Kidney tubule cell (primary cell): ENCODE results near the gene APOA4.
A peak's percentile ranks its signal among the peaks of the same experiment; 100 is the strongest.
"Not testable (repeated sequence)": the region's sequence is repeated elsewhere in the genome, so short reads cannot be mapped to it uniquely, and the experiment has no call there.

ENCODE experiments used
- DNase-seq: peaks from one replicate; pipeline ENCODE4 v3.0.0-alpha.2; 2018; ENCODE audit warnings: low spot score

Gene APOA4

DNA sequence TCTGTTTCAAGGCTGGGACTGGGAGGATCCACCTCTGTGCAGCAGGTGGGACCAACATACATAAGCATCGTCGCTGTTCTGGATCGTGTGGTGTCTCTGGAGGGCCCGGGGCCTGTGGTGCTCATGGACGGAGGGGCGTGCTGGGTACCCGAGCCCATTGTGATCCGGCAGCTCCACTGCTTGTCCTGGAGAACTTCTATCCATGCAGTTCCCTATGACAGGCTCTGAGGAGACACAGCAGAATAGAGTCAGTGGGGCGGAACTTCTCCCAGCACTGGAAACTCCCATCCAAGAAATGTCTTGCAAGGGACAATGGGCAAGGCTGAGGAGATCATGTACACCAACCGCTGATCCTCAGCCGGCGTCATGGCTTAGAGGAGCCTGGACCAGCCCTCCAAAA lies 26.0 kb upstream of the APOA4 start:
- no peak for DNase-seq

DNA sequence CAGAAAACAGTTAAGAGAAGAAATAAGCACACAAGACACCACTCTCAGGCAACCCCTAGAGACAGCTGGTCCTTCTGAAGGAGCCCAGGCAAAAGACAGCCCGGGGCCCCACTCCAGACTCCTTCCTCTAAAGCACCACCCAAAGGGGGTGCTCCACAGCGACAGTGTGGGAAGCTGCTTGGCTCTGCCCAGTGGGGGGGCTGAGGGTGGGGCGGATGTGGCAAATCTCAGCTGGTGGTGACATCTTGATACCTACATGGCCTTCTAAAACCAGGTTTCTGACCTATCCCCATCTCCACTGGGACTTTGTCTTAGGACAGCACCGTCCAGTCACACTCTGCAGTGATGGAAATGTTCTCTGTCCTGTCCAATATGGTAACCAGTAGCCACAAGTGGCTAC lies 24.5 kb upstream of the APOA4 start:
- DNase-seq = no peak

DNA sequence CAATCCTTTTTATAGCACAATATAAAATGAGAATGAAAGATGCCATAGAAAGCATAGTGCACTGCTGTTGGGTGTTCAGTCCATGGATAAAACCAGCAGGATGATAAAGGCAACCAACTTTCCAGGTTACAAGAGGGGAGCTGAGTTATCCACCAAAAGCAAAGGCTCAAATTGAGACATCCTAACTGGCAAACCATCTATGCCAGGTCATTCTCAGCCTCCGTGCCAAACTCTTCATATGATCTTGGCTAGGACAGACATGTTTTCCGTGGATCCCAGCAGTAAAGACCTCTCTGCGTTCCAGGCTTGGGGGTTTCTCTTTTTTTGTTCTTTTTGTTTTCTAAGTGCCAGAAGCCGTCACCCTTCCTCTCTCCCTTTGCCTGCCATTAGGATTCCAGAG lies 21.6 kb upstream of the APOA4 start:
- no peak for DNase-seq

- DNase-seq = no peak
These were observed 20.6 kb upstream of the APOA4 start for GRCh38 chr11:116843661-116844060.

DNA sequence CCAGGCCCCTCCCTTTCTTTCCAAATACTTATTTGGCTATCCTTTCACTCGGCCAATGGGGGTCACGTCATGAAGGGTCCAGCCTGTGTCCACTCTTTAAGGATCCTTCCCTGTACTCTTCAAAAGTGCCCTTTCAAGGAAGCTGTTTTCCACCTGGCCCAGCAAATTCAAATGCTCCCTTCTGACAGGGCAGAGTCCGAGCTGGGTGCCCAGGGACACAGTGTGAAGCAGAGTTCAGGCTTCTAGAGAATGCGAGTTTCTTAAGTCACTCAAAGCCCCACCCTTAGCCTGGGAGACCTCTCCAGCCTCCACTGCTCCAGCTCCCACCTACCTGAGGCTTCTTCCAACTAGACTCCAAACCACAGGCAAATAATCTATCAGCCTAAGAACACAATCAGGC lies 19.8 kb upstream of the APOA4 start:
- no peak for DNase-seq

DNA sequence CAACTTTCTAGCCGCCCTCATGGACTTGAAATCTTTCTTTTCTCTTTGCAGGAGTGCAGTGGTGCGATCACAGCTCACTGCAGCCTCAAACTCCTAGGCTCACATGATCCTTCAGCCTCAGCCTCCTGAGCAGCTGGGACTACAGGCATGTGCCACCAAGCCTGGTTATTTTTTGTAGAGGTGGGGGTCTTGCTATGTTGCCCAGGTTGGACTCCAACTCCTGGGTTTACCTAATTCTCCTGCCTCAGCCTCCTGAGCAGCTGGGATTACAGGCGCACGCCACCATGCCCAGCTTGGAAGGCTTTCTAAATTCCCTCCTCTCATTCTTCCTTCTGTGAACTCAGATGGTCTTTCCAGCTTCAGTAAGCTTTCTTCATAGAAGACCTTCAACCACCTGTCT lies 19.0 kb upstream of the APOA4 start:
- DNase-seq = no peak

- DNase-seq = no peak
These were observed 17.7 kb upstream of the APOA4 start for GRCh38 chr11:116840746-116841296.

GRCh38 chr11:116840224-116840745 lies 17.2 kb upstream of the APOA4 start:
- DNase-seq = no peak

DNA sequence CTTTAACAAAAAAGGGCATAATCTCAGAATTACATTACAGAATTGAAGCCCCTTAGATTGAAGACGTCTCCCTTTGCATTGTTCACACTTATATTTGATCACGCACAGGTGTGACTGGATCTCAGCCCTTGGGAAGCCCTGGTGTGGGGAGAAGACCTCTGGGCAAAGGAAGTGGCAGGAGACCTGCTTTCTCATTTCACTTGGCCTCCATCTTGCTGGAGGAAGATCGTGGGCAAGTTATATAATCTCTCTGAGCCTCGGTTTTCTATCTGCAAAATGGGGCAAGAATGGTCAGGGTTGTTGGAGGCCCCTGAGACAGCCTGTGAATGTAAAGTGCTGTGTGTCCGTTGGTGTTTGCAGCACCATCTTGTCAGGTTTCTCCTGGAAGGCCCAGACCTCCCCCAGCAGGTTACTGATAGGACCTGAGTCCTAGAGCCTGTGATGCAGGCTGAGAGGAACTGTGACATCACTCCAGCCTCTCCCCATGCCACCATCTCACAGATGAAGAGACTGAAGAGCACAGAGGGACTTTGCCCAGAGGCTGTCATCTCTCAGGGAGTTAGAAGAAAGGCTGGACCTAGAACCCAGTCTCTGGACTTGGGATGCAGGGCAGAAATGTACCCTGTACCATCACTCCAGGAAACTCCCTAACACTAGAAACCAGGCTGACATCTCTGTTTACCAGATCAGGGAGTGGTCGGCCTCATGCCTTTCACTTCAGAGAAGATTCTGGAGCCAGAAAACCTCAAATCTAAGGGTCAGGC lies 15.4 kb upstream of the APOA4 start:
- no peak for DNase-seq

GRCh38 chr11:116837231-116838091 lies 14.4 kb upstream of the APOA4 start, which contains the start of gene APOA1:
APOA1 (minus strand) TSS chr11:116837622; CDS start chr11:116837387, 235 bp downstream.
- DNase-seq = no peak

- DNase-seq = no peak
These were observed 13.5 kb upstream of the APOA4 start for GRCh38 chr11:116836632-116836991.

DNA sequence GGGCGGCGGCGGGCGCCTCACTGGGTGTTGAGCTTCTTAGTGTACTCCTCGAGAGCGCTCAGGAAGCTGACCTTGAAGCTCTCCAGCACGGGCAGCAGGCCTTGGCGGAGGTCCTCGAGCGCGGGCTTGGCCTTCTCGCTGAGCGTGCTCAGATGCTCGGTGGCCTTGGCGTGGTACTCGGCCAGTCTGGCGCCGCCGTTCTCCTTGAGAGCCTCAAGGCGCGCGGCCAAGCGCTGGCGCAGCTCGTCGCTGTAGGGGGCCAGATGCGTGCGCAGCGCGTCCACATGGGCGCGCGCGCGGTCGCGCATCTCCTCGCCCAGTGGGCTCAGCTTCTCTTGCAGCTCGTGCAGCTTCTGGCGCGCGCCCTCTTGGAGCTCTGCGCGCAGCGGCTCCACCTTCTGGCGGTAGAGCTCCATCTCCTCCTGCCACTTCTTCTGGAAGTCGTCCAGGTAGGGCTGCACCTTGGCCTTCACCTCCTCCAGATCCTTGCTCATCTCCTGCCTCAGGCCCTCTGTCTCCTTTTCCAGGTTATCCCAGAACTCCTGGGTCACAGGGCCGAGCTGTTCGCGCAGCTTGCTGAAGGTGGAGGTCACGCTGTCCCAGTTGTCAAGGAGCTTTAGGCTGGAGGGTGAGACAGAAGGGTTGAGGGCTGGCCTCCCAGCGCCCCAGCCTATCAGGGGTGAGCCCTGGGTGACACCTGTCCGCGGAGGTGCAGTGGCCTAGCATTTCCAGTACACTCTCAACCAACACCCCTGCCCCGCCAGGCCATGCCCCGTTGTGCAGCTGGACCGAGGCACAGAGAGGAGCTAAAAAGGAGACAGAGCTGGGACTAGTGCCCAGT lies 12.9 kb upstream of the APOA4 start:
- peak; percentile 93 for DNase-seq

GRCh38 chr11:116835042-116835772 lies 12.1 kb upstream of the APOA4 start:
- DNase-seq = no peak

- DNase-seq = not testable (repeated sequence)
These were observed 11.5 kb upstream of the APOA4 start for GRCh38 chr11:116834535-116835041.

- no peak for DNase-seq
These were observed 10.9 kb upstream of the APOA4 start for GRCh38 chr11:116833816-116834534.

DNA sequence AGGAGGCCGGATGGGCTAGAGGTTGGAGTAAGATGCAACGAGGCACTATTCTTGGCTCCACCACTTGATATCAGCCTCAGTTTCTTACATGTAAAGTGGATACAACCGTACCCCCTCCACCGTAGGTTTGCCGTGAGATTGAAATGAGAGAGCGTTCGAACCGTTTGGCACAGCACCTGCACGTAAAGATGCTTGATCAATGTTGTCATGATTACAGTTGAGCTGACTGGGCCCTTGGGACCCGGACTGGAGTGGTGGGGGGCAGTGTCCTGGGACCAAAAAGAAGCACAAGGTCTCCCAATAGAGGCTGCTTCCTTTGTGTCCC lies 10.3 kb upstream of the APOA4 start:
- no peak for DNase-seq

- DNase-seq = no peak
These were observed 9.5 kb upstream of the APOA4 start for GRCh38 chr11:116832350-116833290.

DNA sequence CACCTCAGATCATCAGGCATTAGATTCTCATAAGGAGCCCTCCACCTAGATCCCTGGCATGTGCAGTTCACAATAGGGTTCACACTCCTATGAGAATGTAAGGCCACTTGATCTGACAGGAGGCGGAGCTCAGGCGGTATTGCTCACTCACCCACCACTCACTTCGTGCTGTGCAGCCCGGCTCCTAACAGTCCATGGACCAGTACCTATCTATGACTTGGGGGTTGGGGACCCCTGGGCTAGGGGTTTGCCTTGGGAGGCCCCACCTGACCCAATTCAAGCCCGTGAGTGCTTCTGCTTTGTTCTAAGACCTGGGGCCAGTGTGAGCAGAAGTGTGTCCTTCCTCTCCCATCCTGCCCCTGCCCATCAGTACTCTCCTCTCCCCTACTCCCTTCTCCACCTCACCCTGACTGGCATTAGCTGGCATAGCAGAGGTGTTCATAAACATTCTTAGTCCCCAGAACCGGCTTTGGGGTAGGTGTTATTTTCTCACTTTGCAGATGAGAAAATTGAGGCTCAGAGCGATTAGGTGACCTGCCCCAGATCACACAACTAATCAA lies 8.8 kb upstream of the APOA4 start:
- no peak for DNase-seq
